Stimulated activated CD4-positive, alpha-beta T cell treated with anti-CD3 and anti-CD28 coated beads, Interleukin-2, amount 100 ng/mL, for 24 hours (primary cell): ENCODE measurements around the gene MYLK.

ENCODE experiments used
- DNase-seq, 2 donors: peaks; one replicate each; pipeline ENCODE4 v3.0.0-alpha.2; 2020

Gene MYLK

DNA sequence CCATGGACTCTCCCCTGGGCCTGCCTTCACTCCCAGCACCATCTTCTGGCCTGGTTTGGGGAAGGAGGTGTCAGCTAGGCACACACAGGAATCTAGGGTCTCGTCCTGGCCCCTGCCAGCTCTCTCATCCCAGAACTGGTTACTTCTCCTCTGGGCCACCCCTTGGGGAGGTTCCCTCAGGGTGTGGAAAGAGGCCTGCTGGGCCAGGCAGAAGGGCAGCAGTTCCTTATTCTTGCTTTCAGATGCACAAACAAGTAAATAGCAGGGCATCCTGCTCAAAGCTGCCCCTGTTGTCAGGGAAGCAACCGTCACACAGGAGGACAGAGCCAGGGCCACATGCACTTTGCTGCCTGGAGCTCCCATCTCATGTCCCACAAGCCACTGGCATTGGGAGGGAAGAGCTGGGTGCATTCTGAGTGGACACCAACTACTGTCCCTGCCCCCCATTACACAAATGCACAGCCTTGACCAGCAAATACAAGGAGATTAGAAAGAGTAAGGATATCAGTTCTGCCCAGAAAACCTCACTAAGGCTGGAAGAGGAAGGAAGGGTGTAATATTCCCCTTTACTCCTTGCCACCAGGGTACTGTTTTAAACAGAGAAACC lies 190.4 kb downstream of the MYLK start:
- no peak for DNase-seq

DNA sequence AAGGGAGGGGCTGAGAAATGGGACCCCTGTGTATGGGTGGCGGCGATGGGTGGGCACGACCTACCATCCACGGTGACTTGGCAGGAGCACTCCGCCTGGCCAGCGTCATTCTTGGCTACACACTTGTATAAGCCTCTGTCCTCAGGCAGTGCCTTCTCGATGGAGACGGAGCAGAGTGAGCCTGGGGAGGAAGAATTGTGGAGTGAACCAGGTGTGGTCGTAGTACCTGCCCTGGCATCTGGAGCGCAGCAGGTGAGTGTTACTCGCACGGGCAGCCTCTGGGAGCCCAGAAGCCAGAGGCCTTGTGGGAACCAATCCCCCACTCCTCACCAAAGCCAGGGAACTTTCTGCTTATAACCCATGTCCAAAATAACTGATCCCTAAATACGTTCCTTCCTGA lies 191.5 kb downstream of the MYLK start:
- no peak for DNase-seq

DNA sequence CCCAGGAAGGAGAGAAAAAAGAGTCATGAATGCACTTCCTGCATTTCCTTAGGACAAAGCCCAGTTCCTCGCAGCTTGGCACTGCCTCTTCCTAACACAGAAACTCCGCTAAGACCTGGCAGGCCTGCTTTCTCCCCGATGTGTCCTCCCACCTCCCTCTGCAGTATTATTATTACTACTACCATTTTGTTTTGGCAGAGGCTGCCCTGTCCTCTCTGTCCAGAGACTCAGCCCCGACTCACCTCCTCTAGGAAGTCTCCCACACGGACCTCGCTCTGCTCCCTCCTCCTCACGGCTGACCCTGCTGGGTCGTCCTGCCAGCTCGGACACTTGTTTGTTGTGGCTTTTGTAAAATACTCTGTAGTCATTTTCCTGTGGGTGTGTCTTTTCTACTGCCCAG lies 192.1 kb downstream of the MYLK start:
- DNase-seq: no peak

DNA sequence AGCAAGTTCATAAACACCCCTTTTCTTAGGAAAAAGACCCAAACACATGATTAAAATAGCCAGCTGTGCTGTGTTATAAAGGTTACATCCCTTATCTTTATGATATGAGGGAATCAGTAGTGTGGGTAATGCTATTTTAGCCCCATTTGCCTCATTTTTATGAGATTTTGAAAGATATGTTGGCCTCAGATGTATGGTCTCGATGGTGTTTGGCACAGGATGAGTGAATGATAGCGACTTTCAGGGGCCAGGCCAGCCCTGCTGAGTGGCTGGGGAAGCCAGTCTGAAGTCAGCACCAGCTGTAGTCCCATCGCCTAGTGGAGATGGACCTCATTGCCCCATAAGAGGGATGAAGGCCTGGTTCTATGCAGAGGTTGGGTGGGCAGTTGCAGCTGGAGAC lies 194.3 kb downstream of the MYLK start:
- no peak for DNase-seq

DNA sequence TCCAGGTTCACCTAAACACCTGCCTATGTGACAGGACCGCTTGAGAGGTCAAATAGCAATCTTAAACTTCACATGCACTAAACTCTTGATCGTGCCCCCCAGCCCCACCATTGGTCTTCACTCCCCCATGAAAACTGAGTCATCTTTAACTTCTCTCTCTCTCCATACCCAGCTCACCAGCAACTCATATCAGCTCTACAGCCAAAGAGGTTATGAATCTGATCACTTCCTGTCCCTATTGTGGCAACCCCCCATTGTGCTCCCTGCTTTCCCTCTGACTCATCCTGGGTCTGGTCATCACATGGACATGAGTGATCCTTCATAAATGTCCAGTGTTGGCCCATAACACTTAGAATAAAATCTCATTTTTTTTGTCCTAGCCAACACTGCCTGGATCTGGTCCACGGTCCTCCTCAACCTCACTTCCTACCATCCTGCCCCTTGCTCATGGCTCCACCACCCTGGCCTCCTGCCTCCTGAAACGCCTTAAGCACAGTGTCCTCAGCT lies 195.8 kb downstream of the MYLK start:
- no peak for DNase-seq

DNA sequence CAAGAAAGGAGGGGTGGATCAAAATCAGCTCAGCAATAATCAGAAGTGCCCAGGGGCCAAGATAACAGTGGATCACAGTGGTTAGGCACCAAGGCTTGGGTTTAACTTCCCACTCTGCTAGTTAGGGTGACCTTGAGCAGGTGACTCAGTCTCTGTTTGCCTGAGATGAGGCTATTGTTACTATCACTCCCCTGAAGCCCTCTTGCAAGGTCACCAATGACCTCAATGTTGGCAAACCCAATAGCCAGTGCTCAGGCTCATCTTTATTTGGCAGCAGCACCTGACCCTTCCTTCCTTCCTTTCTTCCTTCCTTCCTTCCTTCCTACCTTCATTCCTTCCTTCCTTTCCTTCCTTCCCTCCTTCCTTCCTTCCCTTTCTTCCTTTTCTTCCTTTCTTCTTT lies 196.8 kb downstream of the MYLK start:
- DNase-seq: no peak

DNA sequence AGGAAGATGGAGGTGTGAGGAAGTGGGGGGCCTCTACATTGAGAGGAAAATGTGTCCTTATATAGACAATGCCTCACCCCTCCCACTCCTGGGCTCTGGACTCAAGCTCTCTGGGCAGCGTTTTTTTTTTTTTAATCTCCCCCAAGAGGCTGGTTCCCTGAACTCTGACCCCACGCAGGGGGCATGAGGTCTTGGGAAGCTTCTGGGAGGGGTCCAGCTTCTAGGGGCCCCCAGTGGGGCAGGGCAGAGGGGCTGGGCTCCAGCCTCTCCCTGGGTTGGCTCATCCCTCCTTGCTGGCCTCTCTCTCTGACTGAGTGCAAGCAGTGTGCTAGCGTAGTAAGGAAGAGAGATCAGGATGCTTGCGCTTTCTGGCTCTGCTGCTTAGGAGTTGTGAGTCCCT lies 197.9 kb downstream of the MYLK start:
- no peak for DNase-seq

DNA sequence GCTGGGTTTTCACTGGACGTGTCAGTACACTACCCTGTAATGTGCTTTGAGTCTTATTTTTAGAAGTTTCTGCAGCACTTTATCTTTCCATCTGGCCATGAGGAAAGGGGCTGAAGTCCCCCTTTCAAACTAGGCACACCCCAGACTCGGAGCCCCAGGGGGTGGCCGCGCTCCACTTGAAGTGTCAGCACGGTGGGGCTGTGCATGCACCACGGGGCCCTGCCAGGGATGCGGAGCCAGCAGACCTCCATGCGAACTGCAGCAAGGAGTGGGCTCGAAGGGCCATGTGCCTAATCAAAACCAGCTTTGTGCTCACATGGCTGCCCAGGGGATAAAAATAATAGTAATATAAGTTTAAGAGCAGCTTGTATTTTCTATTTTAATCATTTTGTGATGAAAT lies 198.4 kb downstream of the MYLK start:
- no peak for DNase-seq

DNA sequence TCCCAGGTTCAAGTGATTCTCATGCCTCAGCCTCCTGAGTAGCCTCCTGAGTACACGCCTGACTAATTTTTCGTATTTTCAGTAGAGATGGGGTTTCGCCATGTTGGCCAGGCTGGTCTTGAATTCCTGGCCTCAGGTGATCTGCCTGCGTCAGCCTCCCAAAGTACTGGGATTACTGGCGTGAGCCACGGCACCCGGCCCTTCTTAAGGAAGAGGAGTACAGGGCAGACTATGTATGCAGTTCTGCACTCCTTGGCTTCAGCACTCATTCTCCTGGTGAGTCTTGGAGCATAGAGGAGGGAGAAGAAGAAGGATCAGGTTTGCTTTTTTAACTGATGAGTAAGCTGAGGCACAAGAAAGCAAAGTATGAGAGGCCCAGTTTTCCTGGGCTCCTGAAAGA lies 199.5 kb downstream of the MYLK start:
- DNase-seq: no peak

DNA sequence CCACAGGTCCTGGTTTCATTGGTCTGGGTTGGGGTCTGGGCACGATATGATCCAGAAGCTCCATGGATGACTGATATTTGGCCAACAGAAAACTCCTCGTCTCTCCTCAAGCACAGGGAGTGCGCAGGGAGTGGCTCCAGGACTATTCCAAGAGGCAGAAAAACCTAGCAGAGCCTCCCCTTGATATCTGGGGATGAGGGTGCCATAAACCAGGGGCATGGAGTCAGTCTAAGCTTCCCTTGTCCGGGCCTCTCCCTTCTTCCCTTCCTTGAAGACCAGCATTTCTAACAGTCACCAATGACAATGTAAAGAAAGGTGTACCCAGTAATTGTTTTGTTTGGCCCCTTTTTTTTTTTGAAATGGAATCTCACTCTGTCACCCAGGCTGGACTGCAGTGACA lies 199.9 kb downstream of the MYLK start:
- DNase-seq: no peak

DNA sequence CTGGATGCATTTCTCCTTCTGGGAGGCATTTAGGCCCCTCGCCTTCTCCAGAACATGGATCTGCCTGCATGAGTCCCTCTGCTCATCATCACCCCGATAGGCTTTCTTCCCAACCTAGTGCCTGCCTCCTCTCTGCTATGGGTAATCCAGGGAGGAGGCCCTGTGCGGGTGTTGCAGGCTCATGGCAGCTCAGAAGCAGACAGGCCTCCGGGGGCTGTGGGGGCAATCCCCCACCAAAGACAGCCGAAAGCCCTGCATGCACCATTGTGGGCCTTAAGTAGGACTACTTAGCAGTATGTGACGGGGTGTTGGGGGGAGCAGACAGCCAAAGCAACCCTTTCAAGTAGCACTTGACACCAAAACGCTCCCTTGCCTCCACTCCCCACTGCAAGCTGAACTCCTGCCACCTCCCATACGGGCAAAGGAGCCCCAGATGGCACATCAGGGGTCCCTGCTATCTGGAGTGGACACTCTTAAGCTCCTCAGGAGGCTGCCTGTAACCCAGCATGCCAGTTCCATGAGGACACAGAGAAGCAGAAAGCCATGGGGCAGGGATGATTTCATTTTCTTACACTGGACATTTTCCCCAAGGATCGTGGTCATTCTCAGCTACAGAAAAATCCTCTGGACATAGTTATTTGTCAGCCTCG lies 200.5 kb downstream of the MYLK start:
- no peak for DNase-seq

DNA sequence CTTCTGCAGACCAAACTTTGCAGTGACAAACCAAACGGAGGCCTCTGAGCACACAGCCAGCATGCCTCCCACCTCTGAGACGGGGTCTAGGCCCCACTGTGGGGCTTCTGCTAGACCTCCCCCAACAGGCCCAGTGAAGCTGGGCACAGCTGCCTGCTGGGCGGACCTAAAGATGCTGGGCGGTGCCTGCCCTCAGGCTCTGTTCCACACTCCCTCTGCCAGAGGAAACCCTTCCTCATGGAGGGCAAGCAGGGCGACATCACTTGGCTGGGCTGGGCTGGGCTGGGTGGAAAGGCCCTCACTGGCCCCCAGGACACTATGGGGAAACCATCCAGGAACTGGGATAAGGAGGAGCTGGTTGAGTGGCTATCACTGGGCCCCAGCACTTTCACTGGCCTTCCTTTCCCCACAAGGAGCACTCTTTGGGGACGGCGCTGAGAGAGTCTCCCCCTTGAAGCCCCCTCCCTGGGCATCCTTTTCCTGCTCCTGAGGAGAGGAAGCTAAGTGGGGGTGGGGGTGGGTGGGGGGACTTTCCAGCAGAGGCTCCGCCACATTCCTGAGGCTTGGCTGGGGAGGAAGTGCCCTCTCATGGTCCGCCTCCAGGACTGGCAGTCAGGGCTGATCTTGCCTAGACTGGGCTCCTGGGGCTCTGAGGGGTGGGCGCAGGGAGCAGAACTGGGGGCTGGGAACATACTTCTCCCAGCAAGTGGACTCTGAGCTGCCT lies 201.2 kb downstream of the MYLK start:
- no peak for DNase-seq

DNA sequence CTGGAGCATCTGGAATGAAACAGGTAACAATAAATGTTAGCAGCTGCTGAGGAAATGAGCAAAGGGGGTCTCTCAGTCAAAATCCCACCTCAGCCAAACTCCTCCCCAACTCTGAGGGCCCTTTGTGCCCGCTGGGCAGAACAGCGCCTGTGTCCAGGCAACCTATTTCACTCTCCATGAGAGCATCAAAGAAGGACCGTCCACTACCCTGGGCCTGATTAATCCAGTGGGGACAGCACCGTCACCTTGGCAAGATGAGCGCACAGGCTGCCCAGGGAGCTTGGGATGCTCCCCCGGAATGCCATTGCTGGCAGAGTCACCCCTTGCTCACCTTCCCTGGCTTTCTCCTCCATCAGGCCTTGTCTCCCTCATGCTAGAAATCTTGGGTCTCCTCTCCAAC lies 201.8 kb downstream of the MYLK start:
- DNase-seq: no peak

DNA sequence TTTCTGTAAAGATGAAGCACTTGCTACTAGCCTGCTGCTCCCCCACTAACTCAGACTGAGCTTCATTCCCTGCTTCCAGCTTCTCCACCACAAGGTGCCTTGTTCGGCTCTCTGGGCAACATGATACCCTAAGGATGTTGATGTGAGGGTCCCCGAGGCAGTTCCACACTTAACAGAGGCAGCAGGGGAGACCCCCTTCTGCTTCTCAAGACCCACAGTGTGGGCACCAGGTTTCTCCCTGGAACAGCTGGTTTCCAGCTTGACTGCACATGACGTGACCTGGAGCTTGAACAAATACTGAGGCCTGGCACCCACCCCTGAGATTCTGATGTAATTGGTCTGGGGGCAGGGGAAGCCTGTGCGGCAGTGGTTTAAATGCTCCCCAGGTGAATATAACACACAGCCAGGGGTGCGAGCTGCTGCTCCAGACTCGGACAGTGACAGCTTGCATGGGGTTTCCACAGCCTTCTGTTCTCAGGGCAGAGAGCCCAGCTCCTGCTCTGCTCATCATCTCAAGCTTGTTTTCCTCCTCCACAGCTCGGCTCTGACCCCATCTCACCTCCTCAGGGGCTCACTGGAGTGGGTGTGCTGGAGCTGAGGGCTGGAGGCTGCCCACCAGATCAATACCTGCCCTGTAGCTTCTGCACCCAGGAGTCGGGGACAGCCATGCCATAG lies 204.3 kb downstream of the MYLK start:
- no peak for DNase-seq

DNA sequence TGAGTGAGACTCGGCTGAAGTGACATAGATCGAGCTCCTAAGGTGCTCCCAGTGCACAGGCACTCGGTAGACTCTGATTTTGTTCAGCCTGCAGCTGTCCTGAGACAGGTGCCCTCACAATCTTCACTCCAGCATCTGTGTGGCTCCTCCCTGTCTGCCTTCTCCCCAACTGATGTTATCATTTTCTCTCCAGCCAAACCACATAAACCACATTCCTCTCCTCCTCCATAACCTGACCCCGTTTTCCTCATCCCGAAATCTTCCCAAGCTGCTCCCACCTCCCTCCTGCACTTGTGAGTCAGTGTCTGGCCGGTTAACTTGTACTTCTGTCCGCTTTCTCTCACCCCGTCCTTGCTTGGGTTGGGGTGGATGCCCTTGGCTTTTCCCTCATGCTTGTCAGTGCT lies 206.0 kb downstream of the MYLK start:
- no peak for DNase-seq

DNA sequence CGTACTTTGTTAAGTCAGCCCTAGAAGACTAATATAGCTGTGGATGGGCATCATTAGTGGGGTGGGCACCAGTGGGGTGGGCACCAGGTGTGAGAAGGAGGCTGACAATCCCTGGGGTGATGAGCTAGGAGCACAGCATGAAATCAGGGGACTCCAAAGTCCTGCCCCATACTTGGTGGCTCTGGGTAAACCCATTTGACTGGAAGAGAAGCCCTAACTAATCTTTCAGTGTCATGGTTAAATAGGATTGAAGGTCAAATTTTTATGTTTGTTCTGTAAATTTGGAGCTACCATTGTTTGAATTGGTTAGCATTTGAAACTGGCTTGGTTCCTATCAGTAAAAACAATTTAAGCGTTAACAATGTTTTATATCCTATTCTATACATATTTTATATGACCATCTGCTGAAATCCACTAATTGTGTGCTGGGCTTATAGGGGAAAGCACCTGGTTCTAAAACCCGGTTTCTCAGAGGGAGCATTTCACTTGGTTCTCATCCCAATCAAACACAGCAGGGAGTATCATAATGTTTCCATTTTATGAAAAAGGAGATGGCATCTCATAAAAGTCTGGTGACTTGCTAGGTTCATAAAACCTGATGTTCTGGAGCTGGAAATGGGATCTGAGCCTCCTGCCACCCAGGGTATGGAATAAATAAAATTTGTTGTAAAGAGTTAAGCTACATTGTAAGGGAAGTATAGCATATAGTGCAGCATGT lies 211.5 kb downstream of the MYLK start:
- DNase-seq: no peak

DNA sequence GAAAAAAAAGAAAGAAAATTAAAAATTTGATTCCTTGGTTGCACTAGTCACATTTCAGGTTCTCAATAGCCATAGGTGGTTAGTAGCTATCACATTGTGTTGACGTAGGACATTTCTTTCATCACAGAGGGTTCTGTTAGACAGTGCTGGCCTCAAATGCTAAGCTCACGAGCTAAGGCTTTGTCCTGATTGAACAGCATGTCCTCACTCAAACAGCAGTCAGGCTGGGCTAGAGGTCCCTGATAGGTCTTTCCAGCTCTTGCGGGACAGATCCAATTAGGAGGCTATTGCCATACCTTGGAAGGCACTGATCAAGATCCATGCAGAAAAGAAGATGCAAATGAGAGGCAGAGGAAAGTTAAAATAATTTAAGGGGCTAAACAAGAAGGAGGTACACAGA lies 213.4 kb downstream of the MYLK start:
- DNase-seq: no peak

DNA sequence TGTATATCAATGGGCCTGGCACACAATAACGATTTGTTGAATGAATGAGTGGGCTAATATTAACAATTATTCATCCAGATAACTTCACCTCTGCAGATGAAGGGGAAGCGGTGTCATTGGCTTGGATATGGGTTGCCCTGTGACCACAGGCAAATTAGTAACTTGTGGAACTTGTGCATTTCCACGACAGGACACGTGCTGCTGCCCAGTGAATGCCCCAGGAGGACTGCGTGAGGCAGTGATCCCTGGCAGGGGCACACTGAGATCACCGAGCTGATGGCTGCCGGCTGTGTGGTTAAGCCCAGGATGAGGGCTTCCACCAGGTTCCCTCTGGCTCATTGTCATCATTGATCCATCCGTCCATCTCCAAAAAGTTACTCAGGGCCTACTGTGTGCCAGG lies 215.2 kb downstream of the MYLK start:
- no peak for DNase-seq

DNA sequence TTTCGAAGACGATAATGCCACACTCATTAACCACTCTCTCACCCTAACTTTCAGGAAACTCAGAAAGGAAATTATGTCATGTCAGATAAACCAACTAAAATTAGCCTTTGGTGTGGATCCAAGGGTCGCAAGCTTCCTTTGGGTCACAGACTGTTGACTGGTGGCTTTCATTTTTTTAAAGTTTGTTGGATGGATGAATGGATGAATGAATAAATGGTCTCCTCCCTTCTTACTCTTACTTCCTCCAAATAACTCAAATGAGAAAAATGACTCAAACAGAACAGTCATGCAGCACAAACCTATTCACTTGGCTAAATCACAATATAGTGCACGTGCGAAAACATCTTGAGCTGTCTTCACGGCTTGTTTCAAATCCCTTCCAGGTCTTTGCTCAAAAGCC lies 216.3 kb downstream of the MYLK start:
- DNase-seq: no peak

DNA sequence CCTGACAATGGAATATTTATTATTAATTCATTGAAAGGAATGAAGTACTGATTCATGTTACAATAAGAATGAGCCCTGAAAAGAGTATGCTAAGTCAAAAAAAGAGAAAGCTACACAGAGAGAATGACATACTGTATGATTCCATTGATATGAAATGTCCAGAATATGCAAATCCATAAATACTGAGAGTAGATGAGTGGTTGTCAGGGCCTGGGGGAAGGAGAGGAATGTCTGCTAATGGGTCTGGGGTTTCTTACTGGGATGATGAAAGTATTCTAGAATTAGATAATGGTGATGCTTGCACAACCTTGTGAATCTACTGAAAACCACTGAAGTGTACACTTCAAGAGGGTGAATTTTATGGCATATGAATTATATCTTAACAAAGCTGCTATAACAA lies 219.4 kb downstream of the MYLK start:
- DNase-seq: no peak

DNA sequence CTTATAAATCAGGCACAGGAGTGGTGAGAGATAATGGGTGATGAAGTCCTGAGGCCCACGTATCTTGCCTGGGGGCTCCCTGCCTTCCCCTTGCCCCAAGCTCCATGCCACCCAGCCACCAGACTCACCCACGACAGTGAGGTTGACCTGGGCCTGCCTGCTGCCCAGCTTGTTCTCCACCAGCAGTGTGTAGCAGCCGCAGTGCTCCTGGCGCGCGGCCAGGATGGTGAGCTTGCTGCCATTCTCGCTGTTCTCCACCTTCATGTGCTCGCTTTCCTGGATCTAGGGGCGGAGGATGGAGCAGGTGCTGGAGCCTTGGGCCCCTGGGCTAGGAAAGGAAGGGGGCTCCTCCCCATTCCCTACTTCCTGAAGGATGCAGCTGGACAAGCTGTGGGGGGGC lies 220.2 kb downstream of the MYLK start:
- DNase-seq: no peak

DNA sequence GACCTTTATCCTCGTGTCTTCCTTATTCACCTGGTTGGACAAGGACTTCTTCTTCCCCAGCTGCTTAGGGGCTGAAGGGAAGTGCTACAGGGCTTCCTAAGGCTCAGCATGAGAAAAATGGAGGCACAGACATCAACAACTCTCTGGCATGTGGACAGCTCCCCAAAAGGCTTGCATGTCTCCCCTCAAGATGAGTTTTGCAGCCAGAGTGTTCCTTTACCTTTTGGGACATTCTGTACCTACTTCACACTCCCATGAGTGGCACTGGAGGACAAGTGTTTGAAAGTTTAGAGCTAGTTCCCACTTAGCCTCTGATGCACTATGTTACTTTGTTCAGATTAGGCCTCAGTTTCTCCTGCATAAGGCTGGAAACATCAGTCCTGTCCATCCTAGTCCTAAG lies 222.2 kb downstream of the MYLK start:
- DNase-seq: no peak

DNA sequence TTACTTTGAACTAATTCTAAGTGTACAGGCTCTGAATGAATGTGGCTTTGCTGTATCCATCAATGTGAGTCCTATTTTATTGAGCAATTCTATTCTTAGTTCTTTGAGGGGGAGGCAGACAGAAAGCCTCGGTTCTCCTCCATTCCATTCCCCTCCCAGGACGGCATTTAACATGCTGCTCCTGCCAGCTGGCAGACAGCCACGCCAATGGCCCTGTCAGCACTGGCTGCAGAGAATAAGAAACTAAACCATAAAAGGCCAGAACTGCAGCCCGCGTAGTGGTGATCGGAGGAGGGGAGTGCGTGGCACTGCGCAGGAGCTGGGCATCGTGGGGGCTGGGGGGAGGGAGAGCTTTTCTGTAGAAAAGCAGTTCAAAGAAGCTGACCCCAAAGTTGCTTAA lies 223.2 kb downstream of the MYLK start:
- DNase-seq: no peak
